Ascending aorta (tissue), 2 donors: ENCODE measurements around the gene INCENP. TPM values are rescaled to one million over a fixed set of nuclear protein-coding genes. Genes with fewer than 3 reads are reported as not detected.
A peak's percentile ranks its signal among the peaks of the same experiment; 100 is the strongest.

Experiments
- DNase-seq, 2 donors: peaks; one replicate each; pipeline ENCODE4 v3.0.0-alpha.2; 2019; ENCODE audit warnings: low spot score in 2 of 2
- H3K27ac ChIP-seq, 2 donors: fragments of 200-600 bp; sonication (generic); one replicate each; pipeline ENCODE4 v1.5.1; 2016 to 2017; ENCODE audit warnings: mild to moderate bottlenecking in 1 of 2
- H3K27me3 ChIP-seq: fragments of 200-600 bp; sonication (generic); one replicate; pipeline ENCODE4 v1.5.1; 2017
- H3K36me3 ChIP-seq, 2 donors: fragments of 200-600 bp; sonication (generic); one replicate each; pipeline ENCODE4 v1.5.1; 2016
- H3K4me1 ChIP-seq, 2 donors: fragments of 200-600 bp; sonication (generic); one replicate each; pipeline ENCODE4 v1.5.1; 2016 to 2017; ENCODE audit warnings: mild to moderate bottlenecking in 1 of 2
- H3K4me3 ChIP-seq, 2 donors: fragments of 200-600 bp; sonication (generic); one replicate each; pipeline ENCODE4 v1.5.1; 2016 to 2017; ENCODE audit warnings: mild to moderate bottlenecking in 1 of 2
- H3K9me3 ChIP-seq, 2 donors: fragments of 200-600 bp; sonication (generic); one replicate each; pipeline ENCODE4 v1.5.1; 2016
- intact Hi-C: fragments of 100-400 bp; cut with DNase I; formaldehyde crosslinking; loops from one replicate; pipeline ENCODE4 v1.15.1; 2023
- total RNA-seq: library from RNA; depleted of rRNA; stranded (reverse); fragments of >200 nt; gene quantifications from one replicate; pipeline ENCODE4 v1.1.0, GENCODE V29; 2016
- TF ChIP-seq, protein P1 (sequence below), 3 experiments: fragments of 200-600 bp in 2 of 3; fragments of 450-650 bp in 1 of 3; sonication (generic) in 2 of 3; IDR thresholded peaks; one replicate each; pipeline ENCODE4 v1.5.1; 2016 to 2019; ENCODE audit warnings: antibody characterized with exemption in 3 of 3, mild to moderate bottlenecking in 1 of 3, moderate library complexity in 1 of 3

The INCENP gene
- total RNA-seq, 1 donor from 2014 or later, result 55.5 TPM

DNA sequence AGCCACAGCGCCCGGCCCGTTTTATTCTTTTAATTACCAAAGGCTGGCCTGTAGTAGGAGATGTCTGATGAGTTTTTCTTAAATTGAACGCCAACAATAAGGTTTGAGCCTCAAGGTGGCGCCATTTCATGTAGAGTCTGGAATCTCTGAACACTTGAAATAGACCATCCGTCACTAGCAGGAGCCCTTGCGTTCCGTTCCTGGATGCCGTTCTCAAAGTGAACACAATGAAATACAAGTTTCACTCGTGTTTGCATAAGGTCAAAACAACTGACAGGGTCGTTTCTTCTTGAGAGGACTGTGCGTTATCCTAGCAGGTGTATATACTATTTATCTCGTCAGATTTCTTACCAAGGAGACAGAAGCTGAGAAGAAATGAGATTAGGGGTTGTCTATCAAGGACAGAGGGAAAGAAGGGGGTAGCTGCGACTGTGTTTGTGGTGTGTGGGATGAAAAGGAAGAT is 47.5 kb downstream of the INCENP start:
- no peaks in the 10 kb centered on the region for H3K9me3 ChIP-seq
- H3K27ac ChIP-seq, result no peak overlapping the region
- intact Hi-C loops, result no loop called here
- TF ChIP-seq, protein P1, sequence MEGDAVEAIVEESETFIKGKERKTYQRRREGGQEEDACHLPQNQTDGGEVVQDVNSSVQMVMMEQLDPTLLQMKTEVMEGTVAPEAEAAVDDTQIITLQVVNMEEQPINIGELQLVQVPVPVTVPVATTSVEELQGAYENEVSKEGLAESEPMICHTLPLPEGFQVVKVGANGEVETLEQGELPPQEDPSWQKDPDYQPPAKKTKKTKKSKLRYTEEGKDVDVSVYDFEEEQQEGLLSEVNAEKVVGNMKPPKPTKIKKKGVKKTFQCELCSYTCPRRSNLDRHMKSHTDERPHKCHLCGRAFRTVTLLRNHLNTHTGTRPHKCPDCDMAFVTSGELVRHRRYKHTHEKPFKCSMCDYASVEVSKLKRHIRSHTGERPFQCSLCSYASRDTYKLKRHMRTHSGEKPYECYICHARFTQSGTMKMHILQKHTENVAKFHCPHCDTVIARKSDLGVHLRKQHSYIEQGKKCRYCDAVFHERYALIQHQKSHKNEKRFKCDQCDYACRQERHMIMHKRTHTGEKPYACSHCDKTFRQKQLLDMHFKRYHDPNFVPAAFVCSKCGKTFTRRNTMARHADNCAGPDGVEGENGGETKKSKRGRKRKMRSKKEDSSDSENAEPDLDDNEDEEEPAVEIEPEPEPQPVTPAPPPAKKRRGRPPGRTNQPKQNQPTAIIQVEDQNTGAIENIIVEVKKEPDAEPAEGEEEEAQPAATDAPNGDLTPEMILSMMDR (IDR thresholded peaks at IDR 0.05), result peak; percentile 26 to 47 (median 42)
- H3K36me3 ChIP-seq, result no peaks in the 10 kb centered on the region
- DNase-seq, result peak in 1 of 2 donors; percentile 79
- no peak overlapping the region for H3K4me3 ChIP-seq
- no peaks in the 10 kb centered on the region for H3K4me1 ChIP-seq
- H3K27me3 ChIP-seq, result no peaks in the 10 kb centered on the region

DNA sequence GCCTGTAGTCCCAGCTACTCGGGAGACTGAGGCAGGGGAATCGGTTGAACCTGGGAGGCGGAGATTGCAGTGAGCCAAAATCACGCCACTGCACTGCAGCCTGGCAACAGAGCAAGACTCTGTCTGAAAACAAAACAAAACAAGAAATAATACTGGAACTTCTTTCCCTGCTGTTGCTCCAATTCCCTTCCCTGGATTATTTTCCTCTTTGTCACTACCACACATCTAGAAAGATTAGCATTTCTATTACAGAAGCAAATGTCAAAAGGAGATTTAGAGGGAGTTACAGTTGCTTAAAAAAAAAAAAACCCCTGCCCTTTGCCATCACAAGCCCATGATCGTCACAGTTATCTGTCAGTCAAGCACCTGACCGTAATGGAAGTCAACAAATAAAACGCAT is 48.5 kb downstream of the INCENP start:
- TF ChIP-seq, protein P1 (IDR thresholded peaks at IDR 0.05), result no peak
- no peak overlapping the region for H3K27ac ChIP-seq
- H3K9me3 ChIP-seq, result no peaks in the 10 kb centered on the region

DNA sequence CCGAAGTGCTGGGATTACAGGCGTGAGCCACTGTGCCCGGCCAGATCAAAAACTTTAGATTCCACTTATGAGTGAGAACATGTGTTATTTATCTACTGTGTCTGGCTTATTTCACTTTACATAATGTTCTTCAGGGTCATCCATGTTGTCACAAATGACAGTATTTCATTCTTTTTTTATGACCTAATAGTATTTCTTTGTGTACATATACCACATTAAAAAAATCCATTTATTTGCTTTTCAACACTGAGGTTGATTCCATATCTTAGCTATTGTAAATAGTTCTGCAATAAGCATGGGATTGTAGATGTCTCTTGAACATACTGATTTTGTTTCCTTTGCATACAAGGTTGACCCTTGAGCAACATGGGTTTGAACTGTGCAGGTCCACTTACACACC is 53.0 kb downstream of the INCENP start:
- no peak for DNase-seq
- no peaks in the 10 kb centered on the region for H3K36me3 ChIP-seq
- no peak overlapping the region for H3K4me3 ChIP-seq
- intact Hi-C loops, result no loop called here
- TF ChIP-seq, protein P1 (IDR thresholded peaks at IDR 0.05), result no peak
- no peaks in the 10 kb centered on the region for H3K27me3 ChIP-seq
- H3K27ac ChIP-seq, result no peak overlapping the region
- no peaks in the 10 kb centered on the region for H3K4me1 ChIP-seq
- no peaks in the 10 kb centered on the region for H3K9me3 ChIP-seq

More for the DNA sequence above, 48.5 kb downstream of the INCENP start:
- no peak for DNase-seq
- H3K27me3 ChIP-seq, result no peaks in the 10 kb centered on the region
- H3K36me3 ChIP-seq, result no peaks in the 10 kb centered on the region
- intact Hi-C loops, result no loop called here
- no peak overlapping the region for H3K4me3 ChIP-seq
- H3K4me1 ChIP-seq, result no peaks in the 10 kb centered on the region

DNA sequence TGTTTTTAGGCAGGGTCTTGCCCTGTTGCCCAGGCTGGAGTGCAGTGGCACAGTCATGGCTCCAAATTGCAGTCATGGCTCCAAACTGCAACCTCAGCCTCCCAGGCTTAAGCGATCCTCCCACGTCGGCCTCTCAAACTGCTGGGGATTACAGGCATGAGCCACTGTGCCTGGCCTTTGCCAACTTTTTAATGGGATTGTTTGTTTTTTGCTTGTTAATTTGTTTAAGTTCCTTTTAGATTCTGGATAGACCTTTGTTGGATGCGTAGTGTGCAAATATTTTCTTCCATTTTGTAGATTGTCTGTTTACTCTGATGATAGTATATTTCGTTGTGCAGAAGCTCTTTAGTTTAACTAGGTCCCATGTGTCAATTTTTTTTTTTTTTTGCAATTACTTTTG is 56.2 kb downstream of the INCENP start:
- no peaks in the 10 kb centered on the region for H3K27me3 ChIP-seq
- no peaks in the 10 kb centered on the region for H3K4me1 ChIP-seq
- H3K4me3 ChIP-seq, result no peak overlapping the region
- TF ChIP-seq, protein P1 (IDR thresholded peaks at IDR 0.05), result no peak
- no peaks in the 10 kb centered on the region for H3K36me3 ChIP-seq
- no peak overlapping the region for H3K27ac ChIP-seq
- no peaks in the 10 kb centered on the region for H3K9me3 ChIP-seq
- no peak for DNase-seq
- intact Hi-C loops, result no loop called here

DNA sequence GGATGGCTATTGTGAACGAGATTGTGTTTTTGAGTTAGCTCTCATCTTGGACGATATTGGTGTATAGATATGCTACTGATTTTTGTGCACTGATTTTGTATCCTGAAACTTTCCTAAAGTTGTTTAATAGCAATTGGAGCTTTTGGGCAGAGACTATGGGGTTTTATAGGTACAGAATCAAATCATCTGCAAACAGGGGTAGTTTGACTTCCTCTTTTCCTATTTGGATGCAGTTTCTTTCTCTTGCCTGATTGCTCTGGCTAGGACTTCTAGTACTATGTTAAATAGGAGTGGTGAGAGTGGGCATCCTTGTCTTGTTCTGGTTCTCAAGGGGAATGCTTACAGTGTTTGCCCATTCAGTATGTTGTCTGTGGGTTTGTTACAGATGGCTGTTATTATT is 57.3 kb downstream of the INCENP start:
- Histone ChIP-seq H3K27me3 (no peaks in the 10 kb centered on the region), H3K4me3 (no peak overlapping the region), H3K9me3 (no peaks in the 10 kb centered on the region), H3K36me3 (no peaks in the 10 kb centered on the region), H3K4me1 (no peaks in the 10 kb centered on the region), H3K27ac (no peak overlapping the region)
- TF ChIP-seq, protein P1 (IDR thresholded peaks at IDR 0.05), result no peak
- intact Hi-C loops, result no loop called here
- no peak for DNase-seq
